H1 (cell line): ENCODE results near the gene TNIP1. TPM values are rescaled to one million over a fixed set of nuclear protein-coding genes. Genes with fewer than 3 reads are reported as not detected.

Source experiments
- CTCF ChIA-PET: fragments of 300-600 bp; sonication (Branson Sonifier 250); formaldehyde crosslinking; loops from one replicate; lab custom pipeline; 2021; ENCODE audit not compliant: partially characterized antibody; lab: Charles Lee
- POLR2A ChIA-PET: fragments of 300-600 bp; sonication (Branson Sonifier 250); formaldehyde crosslinking; loops from one replicate; lab custom pipeline; 2021; ENCODE audit warnings: inconsistent platforms; ENCODE audit not compliant: partially characterized antibody; lab: Charles Lee
- DNase-seq, 2 experiments: peaks; one replicate each; pipeline versions ENCODE4 v3.0.0 to v3.0.0-alpha.2; 2010 to 2022; ENCODE audit warnings: low spot score in 2 of 2, low read depth in 1 of 2, mixed read lengths in 1 of 2
- FAIRE-seq: peaks from 2 replicates; lab custom pipeline; 2011; peaks lifted over from hg19 to GRCh38; lab: Jason Lieb, UNC
- H2AFZ ChIP-seq: 2 replicates; pipeline ENCODE4 v1.8.1; 2012; ENCODE audit warnings: low read length, inconsistent platforms
- H2AK5ac ChIP-seq: 2 replicates; pipeline ENCODE4 v1.6.1; 2013; ENCODE audit warnings: low read depth, low read length
- H2BK120ac ChIP-seq: replicated peaks from 2 replicates; pipeline ENCODE3; 2013; ENCODE audit warnings: low read depth, low read length, inconsistent platforms
- H2BK12ac ChIP-seq: 2 replicates; pipeline ENCODE4 v1.6.1; 2013; ENCODE audit warnings: low read depth, low read length
- H2BK15ac ChIP-seq: 2 replicates; pipeline ENCODE4 v1.6.1; 2013; ENCODE audit warnings: low read length
- H2BK20ac ChIP-seq: 2 replicates; pipeline ENCODE4 v1.6.1; 2013; ENCODE audit warnings: low read length
- H2BK5ac ChIP-seq: 2 replicates; pipeline ENCODE4 v1.6.1; 2013; ENCODE audit warnings: low read depth, low read length
- H3K14ac ChIP-seq: 2 replicates; pipeline ENCODE4 v1.6.1; 2013; ENCODE audit warnings: inconsistent platforms; ENCODE audit not compliant: insufficient read length
- H3K18ac ChIP-seq: 2 replicates; pipeline ENCODE4 v1.6.1; 2013; ENCODE audit warnings: low read length; ENCODE audit errors: extremely low read depth
- H3K23ac ChIP-seq: 2 replicates; pipeline ENCODE4 v1.6.1; 2013; ENCODE audit warnings: inconsistent platforms; ENCODE audit not compliant: insufficient read length
- H3K23me2 ChIP-seq: 2 replicates; pipeline ENCODE4 v1.6.1; 2013; ENCODE audit warnings: low read depth, low read length
- H3K27ac ChIP-seq: 2 replicates; pipeline ENCODE4 v1.6.1; 2011; ENCODE audit warnings: low read depth, low read length, inconsistent platforms
- H3K27me3 ChIP-seq, 4 experiments: replicated peaks in 1 of 4; 1 replicate in 1 of 4; 2 replicates in 3 of 4; pipeline versions ENCODE4 v1.6.1 to v1.8.1; 2011 to 2013; ENCODE audit warnings: low read length in 3 of 4, mild to moderate bottlenecking in 3 of 4, inconsistent platforms in 2 of 4, mixed read lengths in 2 of 4, moderate library complexity in 1 of 4; ENCODE audit not compliant: control insufficient read depth in 3 of 4, insufficient read depth in 3 of 4; ENCODE audit errors: extremely low read depth in 1 of 4
- H3K36me3 ChIP-seq, 4 experiments: 2 replicates each; pipeline versions ENCODE4 v1.6.1 to v1.8.1; 2011 to 2013; ENCODE audit warnings: mild to moderate bottlenecking in 4 of 4, low read length in 3 of 4, moderate library complexity in 2 of 4, control low read depth in 1 of 4, inconsistent platforms in 1 of 4; ENCODE audit not compliant: insufficient read depth in 4 of 4, control insufficient read depth in 2 of 4
- H3K4ac ChIP-seq: replicated peaks from 2 replicates; pipeline ENCODE3; 2013; ENCODE audit warnings: low read length, low read depth, mixed read lengths, inconsistent platforms; ENCODE audit not compliant: insufficient read length
- H3K4me1 ChIP-seq, 4 experiments: replicated peaks in 1 of 4; 1 replicate in 1 of 4; 2 replicates in 3 of 4; pipeline versions ENCODE4 v1.6.1 to v1.8.1; 2011 to 2013; ENCODE audit warnings: low read length in 3 of 4, inconsistent platforms in 2 of 4, mixed read lengths in 1 of 4; ENCODE audit not compliant: insufficient read depth in 4 of 4, control insufficient read depth in 3 of 4
- H3K4me2 ChIP-seq, 2 experiments: 2 replicates each; pipeline versions ENCODE4 v1.6.1 to v1.8.1; 2011 to 2013; ENCODE audit warnings: low read depth in 2 of 2, low read length in 2 of 2, control low read depth in 1 of 2, inconsistent platforms in 1 of 2, mild to moderate bottlenecking in 1 of 2; ENCODE audit not compliant: insufficient read depth in 1 of 2
- H3K4me3 ChIP-seq, 4 experiments: fragments of 200-600, 300-600 bp in 1 of 4; sonication (generic), shearing (Covaris generic), sonication (Bioruptor Twin) in 1 of 4; 2 replicates each; pipeline versions ENCODE4 v1.5.1 to v1.8.1; 2011 to 2016; ENCODE audit warnings: low read length in 4 of 4, low read depth in 3 of 4, control low read depth in 2 of 4, inconsistent platforms in 2 of 4, mild to moderate bottlenecking in 2 of 4, mixed read lengths in 1 of 4, moderate library complexity in 1 of 4; ENCODE audit not compliant: insufficient read depth in 2 of 4; ENCODE audit errors: extremely low read depth in 1 of 4
- H3K56ac ChIP-seq: replicated peaks from 2 replicates; pipeline ENCODE3; 2013; ENCODE audit warnings: low read depth, mild to moderate bottlenecking, mixed read lengths, low read length, inconsistent platforms; ENCODE audit not compliant: insufficient read length
- H3K79me1 ChIP-seq: 2 replicates; pipeline ENCODE4 v1.6.1; 2013; ENCODE audit warnings: low read depth, low read length, control low read depth
- H3K79me2 ChIP-seq, 2 experiments: 2 replicates each; pipeline versions ENCODE4 v1.6.1 to v1.8.1; 2012 to 2013; ENCODE audit warnings: low read length in 2 of 2, mild to moderate bottlenecking in 2 of 2, inconsistent platforms in 1 of 2; ENCODE audit not compliant: insufficient read depth in 2 of 2, control insufficient read depth in 1 of 2
- H3K9ac ChIP-seq, 4 experiments: replicated peaks in 1 of 4; 1 replicate in 1 of 4; 2 replicates in 3 of 4; pipeline versions ENCODE4 v1.6.1 to v1.8.1; 2011 to 2013; ENCODE audit warnings: low read depth in 3 of 4, low read length in 3 of 4, control low read depth in 2 of 4, mild to moderate bottlenecking in 2 of 4, moderate library complexity in 2 of 4, inconsistent platforms in 1 of 4; ENCODE audit errors: extremely low read depth in 1 of 4
- H3K9me3 ChIP-seq, 2 experiments: 2 replicates each; pipeline versions ENCODE4 v1.6.1 to v1.8.1; 2012 to 2013; ENCODE audit warnings: mild to moderate bottlenecking in 2 of 2, moderate library complexity in 2 of 2, control low read depth in 1 of 2, inconsistent platforms in 1 of 2, low read depth in 1 of 2, low read length in 1 of 2, mixed read lengths in 1 of 2; ENCODE audit not compliant: insufficient read depth in 2 of 2
- H4K20me1 ChIP-seq, 2 experiments: replicated peaks in 1 of 2; 2 replicates each; pipeline versions ENCODE3 to v1.8.1; 2011 to 2013; ENCODE audit warnings: inconsistent platforms in 2 of 2, low read length in 2 of 2, mild to moderate bottlenecking in 1 of 2; ENCODE audit not compliant: insufficient read depth in 2 of 2, control insufficient read depth in 1 of 2
- H4K5ac ChIP-seq: 2 replicates; pipeline ENCODE4 v1.6.1; 2013; ENCODE audit warnings: low read length, low read depth, mixed read lengths, inconsistent platforms; ENCODE audit not compliant: insufficient read length
- H4K8ac ChIP-seq: 2 replicates; pipeline ENCODE4 v1.8.0; 2013; ENCODE audit warnings: mild to moderate bottlenecking, moderate library complexity, low read length, inconsistent platforms; ENCODE audit not compliant: insufficient read depth; ENCODE audit errors: extremely low read depth
- H4K91ac ChIP-seq: replicated peaks from 2 replicates; pipeline ENCODE3; 2013; ENCODE audit warnings: low read length, mixed read lengths, inconsistent platforms; ENCODE audit not compliant: insufficient read length
- BRCA1 ChIP-seq: IDR thresholded peaks from 2 replicates; pipeline ENCODE4 v1.6.1; 2012; ENCODE audit warnings: low read depth, low read length, improper control_type of control experiment
- CEBPB ChIP-seq: IDR thresholded peaks from 2 replicates; pipeline ENCODE4 v1.6.1; 2012; ENCODE audit warnings: low read depth, low read length
- CHD1 ChIP-seq: IDR thresholded peaks from 2 replicates; pipeline ENCODE4 v1.6.1; 2012; ENCODE audit warnings: low read depth, low read length, improper control_type of control experiment
- EZH2 ChIP-seq: fragments of 200-600 bp; sonication (generic); IDR thresholded peaks from 2 replicates; pipeline ENCODE4 v1.7.1; 2012; ENCODE audit warnings: low read depth, mild to moderate bottlenecking, moderate library complexity, low read length, inconsistent platforms; ENCODE audit not compliant: severe bottlenecking
- HDAC6 ChIP-seq: IDR thresholded peaks from one replicate; pipeline ENCODE4 v1.7.1; 2012; ENCODE audit warnings: low read depth, mild to moderate bottlenecking, inconsistent platforms, low read length, moderate library complexity
- PHF8 ChIP-seq: fragments of 200-600 bp; sonication (generic); conservative IDR thresholded peaks from 2 replicates; pipeline ENCODE4 v1.7.1; 2012; ENCODE audit warnings: low read depth, mild to moderate bottlenecking, inconsistent platforms, low read length, moderate library complexity
- POLR2A ChIP-seq, 2 experiments: IDR thresholded peaks; 1 replicate in 1 of 2; 2 replicates in 1 of 2; pipeline ENCODE4 v1.6.1; 2011; ENCODE audit warnings: low read depth in 2 of 2, low read length in 2 of 2, mild to moderate bottlenecking in 2 of 2; ENCODE audit errors: control extremely low read depth in 1 of 2
- RFX5 ChIP-seq: IDR thresholded peaks from 2 replicates; pipeline ENCODE4 v1.6.1; 2011; ENCODE audit warnings: low read depth, low read length, improper control_type of control experiment, borderline replicate concordance
- RNF2 ChIP-seq: fragments of 200-900, 300-1000 bp; sonication (generic); IDR thresholded peaks from 2 replicates; pipeline ENCODE4 v1.7.1; 2016; ENCODE audit warnings: borderline replicate concordance, low read depth, mild to moderate bottlenecking, antibody characterized with exemption, low read length; ENCODE audit not compliant: poor library complexity, severe bottlenecking; ENCODE audit errors: missing control alignments
- SP1 ChIP-seq: IDR thresholded peaks from 2 replicates; pipeline ENCODE4 v1.6.1; 2011; ENCODE audit warnings: low read depth, low read length
- SRF ChIP-seq: IDR thresholded peaks from 2 replicates; pipeline ENCODE4 v1.6.1; 2011; ENCODE audit warnings: mild to moderate bottlenecking, low read depth, low read length, moderate library complexity
- TAF7 ChIP-seq: optimal IDR thresholded peaks from 2 replicates; pipeline ENCODE3; 2011; ENCODE audit warnings: low read depth, mild to moderate bottlenecking, inconsistent platforms, low read length, moderate library complexity, borderline replicate concordance
- TEAD4 ChIP-seq: IDR thresholded peaks from 2 replicates; pipeline ENCODE4 v1.6.1; 2012; ENCODE audit warnings: low read depth, low read length, inconsistent platforms, mixed read lengths
- WGBS, 2 experiments: shearing (Covaris generic) in 1 of 2; methylation state at CpG; one replicate each; pipeline versions ENCODE4 v1.1.6 to v1.1.7; 2013 to 2015; ENCODE audit warnings: low lambda C conversion rate in 2 of 2, mixed read lengths in 2 of 2, inconsistent platforms in 1 of 2, low coverage in 1 of 2, missing lambda C conversion rate in 1 of 2; ENCODE audit not compliant: insufficient replicate concordance in 2 of 2, insufficient coverage in 1 of 2, insufficient read length in 1 of 2; ENCODE audit errors: extremely low coverage in 1 of 2, missing lambda C conversion rate in 1 of 2; 5-methylcytosine and 5-hydroxymethylcytosine counted together
- polyA plus RNA-seq, 7 experiments: library from polyadenylated mRNA; depleted of rRNA in 3 of 7; stranded (reverse) in 5 of 7; unstranded in 2 of 7; fragments of >200 nt in 5 of 7; fragments of 200-250 nt in 2 of 7; gene quantifications; 1 replicate in 5 of 7; 2 replicates in 1 of 7; 4 replicates in 1 of 7; pipeline versions ENCODE4 v1.2.1 to v1.2.3, GENCODE V29; 2011 to 2013; ENCODE audit warnings: missing spikeins in 2 of 7, mixed read lengths in 2 of 7
- total RNA-seq: library from RNA; stranded (reverse); fragmentation: NEBNext Ultra II Directional; extraction: Animal tissue kit (Norgen Biotek cat#: 25700); gene quantifications from 2 replicates; pipeline ENCODE4 v1.2.1, GENCODE V29; 2021
- TF ChIP-seq, protein P1 (sequence below): IDR thresholded peaks from 2 replicates; pipeline ENCODE4 v1.6.1; 2012; ENCODE audit warnings: inconsistent platforms

The TNIP1 gene
- total and polyA plus RNA-seq, 2 of the 8 experiments (the other 6 are each of a cell fraction or from before 2014, with no cell fraction given): 14.2 to 31.9 TPM

DNA sequence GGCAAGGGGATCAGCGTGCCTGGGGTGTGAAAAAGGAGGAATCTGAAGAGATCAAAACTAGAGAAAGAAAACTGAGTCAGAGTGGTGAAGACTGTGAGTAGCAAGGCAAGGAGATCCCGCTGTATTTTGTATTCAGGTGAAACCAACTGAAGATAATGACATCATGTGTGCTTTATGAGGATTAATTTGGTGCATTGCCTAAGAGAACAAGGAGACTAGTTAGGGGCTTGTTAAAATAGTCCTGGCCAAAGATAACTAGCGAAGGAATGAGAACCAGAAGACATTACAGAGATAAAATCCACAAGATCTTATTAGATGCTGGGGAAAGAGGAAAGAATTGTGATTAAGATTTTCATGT, 77.4 kb downstream of the TNIP1 start:
- Histone ChIP-seq H2BK5ac (no peak overlapping the region), H2BK15ac (0 out of 2 replicates have a peak overlapping the region, but pooled peaks have one; percentile 8), H3K79me1 (no peaks in the 10 kb centered on the region), H3K23me2 (no peaks in the 10 kb centered on the region), H3K4ac (no peak overlapping the region), H3K23ac (no peak overlapping the region), H3K4me1 (peaks cover 0 to 3% (median 0%) of the 10 kb centered on the region in 4 experiments; a peak in 1 of 7 replicates), H4K5ac (no peak overlapping the region), H4K20me1 (no peaks in the 10 kb centered on the region), H3K27me3 (no peaks in the 10 kb centered on the region), H3K79me2 (no peaks in the 10 kb centered on the region), H2AFZ (no peak overlapping the region), H4K91ac (no peak overlapping the region), H3K36me3 (no peaks in the 10 kb centered on the region), H3K18ac (no peak overlapping the region), H2BK20ac (no peak overlapping the region), H2BK12ac (no peak overlapping the region), H3K9ac (no peak overlapping the region), H3K27ac (no peak overlapping the region), H3K9me3 (no peaks in the 10 kb centered on the region), H3K4me3 (no peak overlapping the region), H3K14ac (no peak overlapping the region), H2AK5ac (no peak overlapping the region), H3K56ac (no peak overlapping the region), H3K4me2 (no peak overlapping the region), H4K8ac (no peak overlapping the region), H2BK120ac (no peak overlapping the region)
- ChIA-PET CTCF (interaction anchor here (1.1 to 10.3 kb wide), 9 partner anchors 13 to 238 kb away, joined by 3 to 128 read pairs (median 4); no protein-coding TSS in a partner anchor), POLR2A (no interaction called here)
- WGBS, 2 experiments: 89% methylated on average over 3 of the region's 3 CpGs; no CpG with 5 or more reads in 1 of the 2 experiments
- no peak for FAIRE-seq
- no peak for DNase-seq
- no peak for TF ChIP-seq TEAD4
- TF ChIP-seq POLR2A (IDR thresholded peaks at IDR 0.05; ENCODE audit: control extremely low read depth in 1 of 2, low read depth in 2 of 2, low read length in 2 of 2): no peak
- no peak for TF ChIP-seq RNF2
- TF ChIP-seq SP1: no peak
- TF ChIP-seq EZH2: no peak
- no peak for TF ChIP-seq HDAC6
- no peak for TF ChIP-seq BRCA1
- TF ChIP-seq, protein P1, sequence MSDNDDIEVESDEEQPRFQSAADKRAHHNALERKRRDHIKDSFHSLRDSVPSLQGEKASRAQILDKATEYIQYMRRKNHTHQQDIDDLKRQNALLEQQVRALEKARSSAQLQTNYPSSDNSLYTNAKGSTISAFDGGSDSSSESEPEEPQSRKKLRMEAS: no peak
- no peak for TF ChIP-seq TAF7
- TF ChIP-seq PHF8: no peak
- TF ChIP-seq CHD1: no peak
- no peak for TF ChIP-seq CEBPB
- no peak for TF ChIP-seq SRF
- TF ChIP-seq RFX5: no peak
